ENCODE results near the gene LEAP2.
"Not testable (repeated sequence)": the region's sequence is repeated elsewhere in the genome, so short reads cannot be mapped to it uniquely, and the experiment has no call there.

Gene LEAP2

GRCh38 chr5:132841305-132841704 lies 32.2 kb upstream of the LEAP2 start:
- no peak for DNase-seq

GRCh38 chr5:132848270-132848669 lies 25.2 kb upstream of the LEAP2 start:
- DNase-seq = no peak

- DNase-seq = no peak
Measured at GRCh38 chr5:132849347-132849746, 24.1 kb upstream of the LEAP2 start.

- no peak for DNase-seq
Measured at GRCh38 chr5:132850066-132850465, 23.4 kb upstream of the LEAP2 start.

- no peak for DNase-seq
Measured at GRCh38 chr5:132853323-132853722, 20.1 kb upstream of the LEAP2 start.

GRCh38 chr5:132853790-132854189 lies 19.7 kb upstream of the LEAP2 start:
- DNase-seq = no peak

- no peak for DNase-seq
Measured at GRCh38 chr5:132854301-132854700, 19.2 kb upstream of the LEAP2 start.

- DNase-seq = not testable (repeated sequence)
Measured at GRCh38 chr5:132854992-132855391, 18.5 kb upstream of the LEAP2 start.

- DNase-seq = no peak
Measured at GRCh38 chr5:132856011-132856410, 17.5 kb upstream of the LEAP2 start.

- DNase-seq = no peak
Measured at GRCh38 chr5:132859889-132860437, 13.5 kb upstream of the LEAP2 start.

GRCh38 chr5:132860742-132861141 lies 12.7 kb upstream of the LEAP2 start:
- no peak for DNase-seq

GRCh38 chr5:132865668-132866341 lies 7.7 kb upstream of the LEAP2 start:
- DNase-seq = no peak

- peak; percentile 92 for DNase-seq
Measured at GRCh38 chr5:132866342-132867045, 7.0 kb upstream of the LEAP2 start, which contains the start of the genes GDF9 and UQCRQ. Gene GDF9 (minus strand): TSS chr5:132866469. CDS start chr5:132864533, 1,936 bp downstream. Gene UQCRQ (plus strand): TSS chr5:132866642. CDS start chr5:132866882, 240 bp downstream.

GRCh38 chr5:132867046-132867451 lies 6.4 kb upstream of the LEAP2 start:
- no peak for DNase-seq

- no peak for DNase-seq
Measured at GRCh38 chr5:132868754-132869153, 4.7 kb upstream of the LEAP2 start.

GRCh38 chr5:132870801-132871200 lies 2.7 kb upstream of the LEAP2 start:
- no peak for DNase-seq

- no peak for DNase-seq
Measured at GRCh38 chr5:132871459-132872284, 1.8 kb upstream of the LEAP2 start.

- no peak for DNase-seq
Measured at GRCh38 chr5:132872788-132873118, 715 bp upstream of the LEAP2 start.

GRCh38 chr5:132873930-132874271 lies 433 bp downstream of the LEAP2 start:
- DNase-seq = no peak

- no peak for DNase-seq
Measured at GRCh38 chr5:132876020-132876759, 2.7 kb downstream of the LEAP2 start.

- no peak for DNase-seq
Measured at GRCh38 chr5:132877466-132877865, 4.0 kb downstream of the LEAP2 start.

GRCh38 chr5:132877938-132878337 lies 4.5 kb downstream of the LEAP2 start:
- no peak for DNase-seq

Measured in GOT3 (cell line).